IPS-18c (cell line): Measurements from ENCODE around the gene XRCC5.

Experiments used
- H3K4me3 ChIP-seq: 2 replicates; pipeline ENCODE4 v1.7.0; 2013; ENCODE audit warnings: low read depth, mild to moderate bottlenecking, low read length, moderate library complexity; ENCODE audit not compliant: insufficient read depth
- H3K9me3 ChIP-seq: one replicate; pipeline ENCODE4 v1.6.1; 2013; ENCODE audit warnings: mild to moderate bottlenecking, low read length, moderate library complexity; ENCODE audit not compliant: control insufficient read depth, insufficient read depth

Gene XRCC5

DNA sequence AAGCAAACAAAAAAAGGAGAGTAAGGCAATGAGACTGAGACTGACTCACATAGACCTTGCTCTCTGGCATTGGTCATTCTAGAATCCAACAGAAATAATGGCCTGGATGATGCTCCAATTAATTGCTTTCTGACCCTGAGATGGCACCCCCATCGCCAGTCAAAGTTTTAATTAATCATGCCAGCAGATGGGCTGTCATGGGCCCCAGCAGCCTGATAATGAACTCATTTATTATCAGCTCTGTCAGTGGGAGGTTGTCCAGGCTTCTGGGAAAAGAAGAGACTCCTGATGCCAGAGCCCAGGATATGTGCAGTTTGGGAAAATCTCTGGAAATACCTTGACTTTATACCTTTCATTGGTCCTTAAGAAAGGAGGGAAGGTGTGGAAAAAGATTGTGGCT lies 115.2 kb downstream of the XRCC5 start:
- H3K4me3 ChIP-seq: no peak overlapping the region
- no peaks in the 10 kb centered on the region for H3K9me3 ChIP-seq

DNA sequence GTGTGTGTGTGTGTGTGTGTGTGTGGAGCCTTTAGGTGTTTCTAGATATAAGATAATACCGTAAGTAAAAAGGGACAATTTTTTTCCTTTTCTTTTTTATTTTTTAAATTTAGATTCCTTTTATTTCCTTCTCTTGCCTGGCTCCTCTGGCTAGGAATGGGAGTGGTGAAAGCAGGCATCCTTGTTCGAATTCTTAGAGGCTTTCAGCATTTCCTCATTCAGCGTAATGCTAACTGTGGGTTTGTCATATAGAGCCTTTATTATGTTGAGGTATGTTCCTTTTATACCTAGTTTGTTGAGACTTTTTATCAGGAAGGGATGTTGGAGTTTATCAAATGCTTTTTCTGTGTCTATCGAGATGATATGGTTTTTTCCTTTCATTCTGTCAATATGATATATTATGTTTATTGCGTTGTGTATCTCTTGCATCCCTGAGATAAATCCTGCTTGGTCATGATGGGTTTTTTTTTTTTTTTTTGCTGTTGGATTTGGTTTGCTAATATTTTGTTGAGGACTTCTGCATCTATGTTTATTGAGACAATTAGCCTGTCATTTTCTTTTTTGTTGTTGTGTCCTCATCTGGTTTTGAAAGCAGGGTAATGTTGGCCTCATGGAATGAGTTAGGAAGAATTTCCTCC lies 120.2 kb downstream of the XRCC5 start:
- Histone ChIP-seq H3K9me3 (no peaks in the 10 kb centered on the region), H3K4me3 (no peak overlapping the region)

DNA sequence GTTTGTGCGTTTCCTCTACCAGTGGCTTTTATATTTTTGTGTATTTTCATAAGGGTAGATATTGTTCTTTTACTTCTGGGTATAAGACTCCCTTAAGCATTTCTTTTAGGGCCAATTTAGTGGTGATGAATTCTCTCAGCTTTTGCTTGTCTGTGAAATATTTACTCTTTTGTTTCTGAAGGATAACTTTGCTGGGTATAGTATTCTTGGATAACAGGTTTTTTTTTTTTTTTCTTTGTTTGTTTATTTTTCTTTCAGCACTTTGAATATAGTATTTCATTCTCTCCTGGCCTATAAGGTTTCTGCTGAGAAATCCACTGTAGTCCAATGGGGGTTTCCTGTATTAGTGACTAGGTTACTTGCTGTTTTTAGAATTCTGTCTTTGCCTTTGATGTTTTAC lies 122.7 kb downstream of the XRCC5 start:
- Histone ChIP-seq H3K9me3 (no peaks in the 10 kb centered on the region), H3K4me3 (no peak overlapping the region)

DNA sequence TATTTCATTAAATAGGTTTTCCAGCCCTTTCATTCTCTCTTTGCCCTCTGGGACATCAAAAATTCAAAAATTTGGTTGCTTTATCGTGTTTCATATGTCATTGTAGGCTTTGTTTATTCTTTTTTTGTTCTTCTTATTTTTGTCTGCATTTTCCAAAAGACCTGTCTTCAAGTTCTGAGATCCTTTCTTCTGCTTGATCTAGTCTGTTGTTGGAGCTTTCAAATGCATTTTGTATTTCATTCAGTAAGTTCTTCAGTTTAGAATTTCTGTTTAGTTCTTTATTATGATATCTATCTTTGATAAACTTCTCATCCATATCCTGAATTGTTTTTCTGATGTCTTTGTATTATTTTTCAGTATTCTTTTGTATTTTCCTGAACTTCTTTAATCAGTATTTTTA lies 123.6 kb downstream of the XRCC5 start:
- Histone ChIP-seq H3K4me3 (no peak overlapping the region), H3K9me3 (no peaks in the 10 kb centered on the region)

DNA sequence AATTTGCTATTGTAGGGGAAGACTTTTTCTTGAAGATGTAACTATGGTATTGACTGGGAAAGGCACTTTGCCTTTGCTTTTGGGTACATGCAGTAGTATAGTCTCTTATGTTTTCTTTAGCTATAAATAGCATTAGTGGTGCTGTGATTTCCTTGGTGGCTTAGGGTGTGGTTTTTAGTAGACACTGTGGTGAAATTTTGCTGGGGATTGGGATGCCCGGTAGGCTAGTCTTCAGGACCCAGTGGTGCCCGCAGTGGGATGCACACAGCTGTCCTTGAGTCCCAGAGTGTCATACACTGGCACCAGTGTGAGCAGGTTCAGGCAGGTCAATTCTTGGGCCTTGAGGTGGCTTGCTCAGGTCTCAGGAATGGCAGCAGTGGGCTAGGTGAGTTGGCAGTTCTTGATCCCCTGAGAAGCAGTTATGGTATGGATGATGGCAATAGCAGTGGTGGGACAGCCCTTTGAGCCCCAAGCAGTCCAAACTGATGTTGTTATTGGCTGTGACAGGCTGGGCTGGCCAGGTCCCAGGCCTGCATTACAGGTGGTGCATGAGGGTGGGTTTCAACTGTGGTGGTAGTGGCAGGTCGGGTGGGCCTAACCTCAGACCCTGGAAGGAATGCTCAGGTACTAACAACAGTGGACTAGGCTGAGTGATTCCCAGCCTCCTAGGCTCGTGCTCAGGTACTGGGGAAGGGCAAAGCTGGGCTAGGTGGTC lies 124.3 kb downstream of the XRCC5 start:
- H3K4me3 ChIP-seq: no peak overlapping the region
- no peaks in the 10 kb centered on the region for H3K9me3 ChIP-seq

DNA sequence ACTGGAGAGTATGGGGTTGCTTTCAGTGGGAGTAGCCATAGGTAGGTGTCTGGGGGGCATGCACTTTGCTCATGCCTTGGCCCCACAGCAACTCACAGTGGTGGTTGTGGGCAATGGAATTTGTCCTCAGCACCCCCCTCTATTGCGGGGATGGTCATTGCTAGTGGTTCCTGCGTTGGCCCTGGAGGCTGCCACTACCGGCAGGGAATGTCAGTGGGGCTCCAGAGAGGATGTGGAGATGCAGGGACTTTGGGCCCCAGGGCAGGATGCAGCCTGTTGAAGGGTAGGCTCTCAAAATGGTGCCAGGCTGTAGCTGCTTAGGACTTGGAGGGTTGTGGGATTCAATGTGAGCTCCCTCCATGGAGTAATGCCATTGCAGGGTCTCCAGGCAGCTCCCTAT lies 125.0 kb downstream of the XRCC5 start:
- Histone ChIP-seq H3K4me3 (no peak overlapping the region), H3K9me3 (no peaks in the 10 kb centered on the region)

DNA sequence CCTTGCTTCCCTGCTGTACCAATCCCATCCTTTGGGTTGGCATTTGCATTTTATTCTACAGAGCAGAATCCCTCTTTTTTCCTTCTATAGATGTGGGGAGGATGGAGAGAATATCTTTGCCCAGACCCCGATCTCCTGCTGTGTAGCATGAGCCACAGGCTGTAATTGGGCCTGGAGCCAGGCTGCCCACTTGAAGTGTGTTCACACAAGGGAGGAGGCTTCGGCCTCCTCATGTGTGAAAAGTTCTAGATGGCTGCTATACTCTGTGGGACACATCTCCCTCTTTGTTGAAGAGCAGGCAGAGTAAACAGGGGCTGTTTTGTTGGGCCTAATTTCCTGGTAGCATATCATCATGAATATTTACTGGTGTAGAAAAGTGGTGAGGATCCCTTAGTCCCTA lies 126.3 kb downstream of the XRCC5 start:
- Histone ChIP-seq H3K9me3 (no peaks in the 10 kb centered on the region), H3K4me3 (no peak overlapping the region)

DNA sequence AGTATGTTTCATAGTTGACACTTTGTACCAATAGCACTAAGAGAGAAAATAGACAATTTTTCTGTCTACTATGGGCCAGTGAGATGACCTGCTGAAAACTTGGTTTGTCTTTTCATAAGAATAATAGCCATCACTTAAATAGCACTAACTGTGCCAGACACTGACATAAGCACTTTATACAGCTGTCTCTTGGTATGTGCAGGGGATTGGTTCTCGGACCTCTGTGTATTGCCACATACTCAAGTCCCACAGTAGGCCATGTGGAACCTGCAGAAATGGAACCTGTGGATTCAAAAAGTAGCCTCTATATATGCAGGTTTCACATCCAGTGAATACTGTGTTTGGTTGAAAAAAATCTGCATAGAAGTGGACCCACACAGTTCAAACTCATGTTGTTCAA lies 126.7 kb downstream of the XRCC5 start:
- no peaks in the 10 kb centered on the region for H3K9me3 ChIP-seq
- no peak overlapping the region for H3K4me3 ChIP-seq

DNA sequence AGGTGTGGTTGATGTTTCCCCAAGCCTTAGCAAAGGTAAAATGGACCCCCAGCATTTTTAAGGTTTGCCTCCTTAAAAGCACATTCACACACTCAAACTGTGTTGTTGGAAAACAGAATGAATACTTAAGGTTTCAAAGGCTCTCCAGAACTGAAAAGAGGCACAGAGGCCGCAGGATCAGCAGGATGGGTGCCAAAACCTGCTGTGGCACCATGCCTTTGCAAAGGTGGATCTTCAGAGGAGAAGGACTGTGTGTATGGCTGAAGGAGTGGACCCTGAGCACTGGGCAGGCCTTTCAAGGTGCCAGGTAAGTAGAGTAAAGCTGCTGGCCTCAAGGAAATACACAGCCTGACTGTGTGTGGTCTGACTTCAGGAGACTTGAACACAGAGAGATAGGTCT lies 127.3 kb downstream of the XRCC5 start:
- no peak overlapping the region for H3K4me3 ChIP-seq

DNA sequence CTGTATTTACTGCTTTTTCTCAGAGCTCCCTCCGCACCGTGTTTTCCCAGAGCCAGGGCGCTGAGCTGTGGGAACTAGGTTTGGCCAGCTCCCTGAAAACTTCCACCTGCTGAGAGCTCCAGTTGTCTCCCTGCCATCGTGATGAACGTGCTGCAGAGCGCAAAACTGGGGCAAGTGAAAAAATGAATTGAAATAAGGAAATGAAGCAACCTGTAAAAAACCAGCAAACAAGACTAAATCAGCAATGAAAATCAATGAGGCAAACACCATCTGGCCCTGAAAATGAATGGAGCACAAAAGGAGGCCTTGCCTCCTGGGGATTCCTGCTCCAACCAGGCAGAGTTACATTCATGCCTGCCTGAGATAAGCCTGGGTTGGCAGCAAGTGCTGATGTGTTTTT lies 133.2 kb downstream of the XRCC5 start:
- Histone ChIP-seq H3K9me3 (no peaks in the 10 kb centered on the region), H3K4me3 (no peak overlapping the region)

More for the DNA sequence above, 127.3 kb downstream of the XRCC5 start:
- H3K9me3 ChIP-seq: no peaks in the 10 kb centered on the region

DNA sequence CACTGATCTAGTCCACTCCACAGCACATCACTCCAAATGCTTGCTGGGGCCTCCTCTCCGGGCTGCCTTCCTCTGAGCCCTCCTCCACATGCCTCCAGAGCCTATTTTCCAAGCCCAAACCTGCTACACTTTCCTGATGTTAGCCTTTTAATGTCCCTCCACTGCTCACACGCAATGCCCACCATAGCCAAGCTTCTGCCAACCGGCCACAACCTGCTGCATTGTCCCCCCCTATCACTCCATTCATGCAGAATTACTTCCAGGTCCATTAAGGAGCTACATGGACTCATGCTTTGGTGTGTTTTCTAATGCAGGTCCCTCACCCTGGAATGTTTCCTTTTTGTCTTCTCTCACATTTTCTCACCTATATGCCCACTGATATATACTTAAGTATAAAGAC lies 133.9 kb downstream of the XRCC5 start:
- no peak overlapping the region for H3K4me3 ChIP-seq
- no peaks in the 10 kb centered on the region for H3K9me3 ChIP-seq

DNA sequence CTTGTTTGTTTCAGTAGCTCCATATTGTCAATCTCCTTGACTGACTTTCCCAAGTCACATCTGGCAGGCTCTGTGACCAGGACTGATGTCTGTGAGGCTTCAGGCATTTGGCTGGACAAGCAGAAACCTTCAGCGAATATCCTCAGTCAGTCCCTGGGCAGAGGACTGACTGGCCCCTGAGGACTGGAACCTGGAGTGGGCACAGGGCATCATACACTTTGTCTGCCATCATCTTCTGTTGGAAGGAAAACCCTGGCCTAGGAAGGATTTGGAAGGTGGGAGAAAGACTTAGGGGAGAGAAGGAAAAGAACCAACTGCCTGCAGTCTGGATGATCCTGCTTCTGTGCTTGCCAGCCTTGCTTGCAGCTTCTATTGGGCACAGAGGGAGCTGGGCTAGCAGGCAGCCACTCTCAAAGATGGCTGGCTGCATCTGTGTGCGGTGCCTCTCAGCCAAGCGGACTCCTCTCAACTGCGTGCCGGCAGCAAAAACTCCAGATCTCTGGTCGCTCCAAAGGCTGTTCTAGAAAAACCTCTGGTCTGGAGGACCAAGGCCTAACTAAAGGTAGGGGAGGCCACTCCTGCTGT lies 136.3 kb downstream of the XRCC5 start:
- no peak overlapping the region for H3K4me3 ChIP-seq
- no peaks in the 10 kb centered on the region for H3K9me3 ChIP-seq

DNA sequence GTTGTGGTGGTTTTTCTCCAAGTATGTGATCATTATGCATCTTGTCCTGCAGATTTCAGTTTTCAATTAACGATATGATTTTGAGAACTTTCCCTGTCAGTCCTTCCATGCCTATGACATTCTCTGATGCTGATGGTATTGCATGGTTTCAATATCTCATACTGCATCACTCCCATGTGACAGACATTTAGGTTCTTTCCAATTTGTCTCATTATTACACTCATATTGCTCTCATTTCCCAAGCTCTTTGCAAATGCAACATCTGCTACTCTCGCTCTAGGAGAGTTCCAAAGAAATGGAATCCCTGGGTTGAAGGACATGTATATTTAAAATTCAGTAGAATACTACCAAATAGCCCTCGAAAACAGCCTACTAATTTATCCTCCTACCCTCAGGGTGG lies 137.6 kb downstream of the XRCC5 start:
- Histone ChIP-seq H3K9me3 (no peaks in the 10 kb centered on the region), H3K4me3 (no peak overlapping the region)
